DND-41 (cell line): ENCODE data around the gene CEP112.

Experiments used
- EZH2 ChIP-seq: IDR thresholded peaks from 3 replicates; pipeline ENCODE4 v1.6.1; 2012; ENCODE audit warnings: borderline replicate concordance, low read depth, mild to moderate bottlenecking, moderate library complexity, low read length, inconsistent platforms; ENCODE audit not compliant: severe bottlenecking
- TF ChIP-seq, protein P1 (sequence below): IDR thresholded peaks from 2 replicates; pipeline ENCODE4 v1.5.1; 2012; ENCODE audit warnings: borderline replicate concordance, low read length, moderate library complexity, mild to moderate bottlenecking; ENCODE audit not compliant: poor library complexity, severe bottlenecking; ENCODE audit errors: extremely low read depth

DNA sequence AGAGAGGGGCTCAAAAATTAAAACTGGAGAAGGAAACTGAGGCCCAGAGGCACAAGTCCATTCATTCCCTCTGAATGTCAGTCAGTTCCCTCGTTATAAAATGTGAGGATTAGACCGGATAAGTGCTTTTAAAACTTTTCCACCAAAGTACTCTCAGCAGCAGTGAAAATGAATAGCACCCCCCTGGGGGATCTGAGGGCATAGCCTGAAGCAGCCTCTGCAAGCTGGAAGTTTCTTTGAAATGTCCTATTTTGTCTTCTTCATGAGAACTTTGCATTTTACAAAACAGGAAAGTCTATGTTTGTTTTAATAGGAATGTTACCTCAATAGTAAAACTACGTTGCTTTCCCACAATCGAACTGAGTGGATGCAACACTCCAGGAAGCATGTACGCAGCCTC lies 273.0 kb downstream of the CEP112 start:
- TF ChIP-seq, protein P1, sequence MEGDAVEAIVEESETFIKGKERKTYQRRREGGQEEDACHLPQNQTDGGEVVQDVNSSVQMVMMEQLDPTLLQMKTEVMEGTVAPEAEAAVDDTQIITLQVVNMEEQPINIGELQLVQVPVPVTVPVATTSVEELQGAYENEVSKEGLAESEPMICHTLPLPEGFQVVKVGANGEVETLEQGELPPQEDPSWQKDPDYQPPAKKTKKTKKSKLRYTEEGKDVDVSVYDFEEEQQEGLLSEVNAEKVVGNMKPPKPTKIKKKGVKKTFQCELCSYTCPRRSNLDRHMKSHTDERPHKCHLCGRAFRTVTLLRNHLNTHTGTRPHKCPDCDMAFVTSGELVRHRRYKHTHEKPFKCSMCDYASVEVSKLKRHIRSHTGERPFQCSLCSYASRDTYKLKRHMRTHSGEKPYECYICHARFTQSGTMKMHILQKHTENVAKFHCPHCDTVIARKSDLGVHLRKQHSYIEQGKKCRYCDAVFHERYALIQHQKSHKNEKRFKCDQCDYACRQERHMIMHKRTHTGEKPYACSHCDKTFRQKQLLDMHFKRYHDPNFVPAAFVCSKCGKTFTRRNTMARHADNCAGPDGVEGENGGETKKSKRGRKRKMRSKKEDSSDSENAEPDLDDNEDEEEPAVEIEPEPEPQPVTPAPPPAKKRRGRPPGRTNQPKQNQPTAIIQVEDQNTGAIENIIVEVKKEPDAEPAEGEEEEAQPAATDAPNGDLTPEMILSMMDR = no peak
- no peak for TF ChIP-seq EZH2
